GM13977 (cell line): ENCODE measurements around the gene MSLN.
A peak's percentile ranks its signal among the peaks of the same experiment; 100 is the strongest.

Source experiments
- DNase-seq: peaks from one replicate; pipeline ENCODE4 v3.0.0; 2012; ENCODE audit warnings: low spot score
- in situ Hi-C: fragments of 300-500 bp; cut with MboI; formaldehyde crosslinking; loops from one replicate; pipeline ENCODE4 v1.12.0; 2022; ENCODE audit warnings: low sequenced_read_pairs, low pct_unique_long_range_greater_than_20kb, mixed read lengths, inconsistent platforms; ENCODE audit not compliant: unreplicated experiment
- TF ChIP-seq, protein P1 (sequence below): IDR thresholded peaks from 2 replicates; pipeline ENCODE4 v1.5.1; 2012; ENCODE audit warnings: mild to moderate bottlenecking, control low read depth; ENCODE audit not compliant: insufficient read depth; ENCODE audit errors: extremely low read depth, missing control alignments

Gene MSLN

DNA sequence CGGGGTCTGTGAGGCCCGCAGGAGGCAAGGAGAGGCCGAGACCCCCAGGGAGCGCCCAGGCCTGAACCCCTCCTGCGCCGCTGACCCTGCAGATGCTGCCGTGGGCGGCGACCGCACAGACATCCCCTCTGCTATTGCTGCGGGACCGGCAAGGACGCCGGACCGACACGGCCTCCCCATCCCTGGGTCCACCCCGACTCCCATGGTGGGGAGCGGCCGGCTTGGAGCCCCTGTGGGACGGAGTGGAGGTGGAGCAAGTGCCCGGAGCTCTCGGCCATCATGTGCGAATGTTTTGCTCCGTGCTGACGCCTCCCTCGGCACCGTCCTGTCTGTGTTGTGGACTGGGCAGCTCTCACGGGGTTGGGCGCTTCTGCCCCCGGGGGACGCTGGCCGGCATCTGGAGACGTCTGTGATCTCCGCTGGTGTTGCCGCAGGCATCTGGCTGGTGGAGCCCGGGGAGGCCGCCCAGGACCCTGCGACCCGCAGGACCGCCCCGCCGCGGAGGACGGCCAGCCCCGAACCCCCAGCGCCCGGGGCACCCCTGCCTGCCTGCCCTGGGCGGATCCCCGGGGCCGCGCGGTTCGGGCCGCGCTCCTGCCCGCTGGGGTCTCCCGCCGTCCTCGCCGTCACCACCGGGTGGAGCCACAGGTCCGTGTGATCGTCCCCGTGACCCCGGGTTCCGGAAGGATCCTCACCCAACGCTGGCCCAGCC lies 52.8 kb downstream of the MSLN start:
- in situ Hi-C loops = loop anchor here (10.0 kb wide), 1 partner anchor 301 kb away; no protein-coding TSS in a partner anchor
- TF ChIP-seq, protein P1, sequence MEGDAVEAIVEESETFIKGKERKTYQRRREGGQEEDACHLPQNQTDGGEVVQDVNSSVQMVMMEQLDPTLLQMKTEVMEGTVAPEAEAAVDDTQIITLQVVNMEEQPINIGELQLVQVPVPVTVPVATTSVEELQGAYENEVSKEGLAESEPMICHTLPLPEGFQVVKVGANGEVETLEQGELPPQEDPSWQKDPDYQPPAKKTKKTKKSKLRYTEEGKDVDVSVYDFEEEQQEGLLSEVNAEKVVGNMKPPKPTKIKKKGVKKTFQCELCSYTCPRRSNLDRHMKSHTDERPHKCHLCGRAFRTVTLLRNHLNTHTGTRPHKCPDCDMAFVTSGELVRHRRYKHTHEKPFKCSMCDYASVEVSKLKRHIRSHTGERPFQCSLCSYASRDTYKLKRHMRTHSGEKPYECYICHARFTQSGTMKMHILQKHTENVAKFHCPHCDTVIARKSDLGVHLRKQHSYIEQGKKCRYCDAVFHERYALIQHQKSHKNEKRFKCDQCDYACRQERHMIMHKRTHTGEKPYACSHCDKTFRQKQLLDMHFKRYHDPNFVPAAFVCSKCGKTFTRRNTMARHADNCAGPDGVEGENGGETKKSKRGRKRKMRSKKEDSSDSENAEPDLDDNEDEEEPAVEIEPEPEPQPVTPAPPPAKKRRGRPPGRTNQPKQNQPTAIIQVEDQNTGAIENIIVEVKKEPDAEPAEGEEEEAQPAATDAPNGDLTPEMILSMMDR = peak; percentile 79
- peak; percentile 82 for DNase-seq

GRCh38 chr16:813916-814412 lies 53.4 kb downstream of the MSLN start:
- no peak for DNase-seq
- in situ Hi-C loops = loop anchor here (10.0 kb wide), 1 partner anchor 301 kb away; no protein-coding TSS in a partner anchor
- TF ChIP-seq, protein P1 = no peak

DNA sequence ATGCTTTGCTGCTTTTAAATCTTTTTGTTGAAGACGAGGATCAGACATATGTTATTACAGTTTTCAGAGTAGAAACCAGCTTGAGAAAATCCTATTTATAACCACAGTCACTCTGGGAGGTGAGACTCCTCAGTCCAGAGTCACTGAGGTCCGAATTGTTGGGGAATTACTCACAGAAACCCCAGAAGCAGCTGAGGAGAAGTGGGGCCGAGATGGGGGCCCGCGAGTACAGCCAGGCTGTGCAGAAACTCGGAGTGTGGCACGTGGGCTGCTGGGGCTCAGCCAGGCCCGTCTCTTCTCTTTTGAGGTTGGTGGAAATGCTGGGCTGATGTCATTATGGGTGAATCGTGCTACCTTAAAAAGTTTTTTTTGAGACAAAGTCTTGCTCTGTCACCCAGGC lies 54.4 kb downstream of the MSLN start:
- TF ChIP-seq, protein P1 = no peak
- DNase-seq = no peak
- in situ Hi-C loops = loop anchor here (10.0 kb wide), 1 partner anchor 300 kb away; no protein-coding TSS in a partner anchor

DNA sequence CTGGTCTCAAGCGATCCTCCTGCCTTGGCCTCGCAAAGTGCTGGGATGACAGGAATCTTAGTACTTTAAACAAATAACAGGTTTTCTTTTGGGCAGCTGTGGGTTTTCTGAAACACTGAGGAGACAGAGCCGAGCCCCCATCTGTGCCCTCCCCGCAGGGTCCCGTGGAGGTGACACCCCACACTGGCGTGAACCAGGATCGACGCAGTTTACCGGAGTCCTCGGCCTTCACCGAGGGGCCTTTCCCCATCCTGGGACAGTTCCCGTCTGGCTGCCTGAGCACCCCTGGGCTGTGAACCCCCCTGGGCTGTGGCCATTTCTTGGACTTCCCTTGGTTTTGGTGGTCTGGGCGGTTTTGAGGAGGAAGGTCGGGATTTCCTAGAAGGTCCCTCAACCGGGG lies 55.3 kb downstream of the MSLN start:
- in situ Hi-C loops = loop anchor here (10.0 kb wide), 1 partner anchor 299 kb away; no protein-coding TSS in a partner anchor
- TF ChIP-seq, protein P1 = no peak
- no peak for DNase-seq

DNA sequence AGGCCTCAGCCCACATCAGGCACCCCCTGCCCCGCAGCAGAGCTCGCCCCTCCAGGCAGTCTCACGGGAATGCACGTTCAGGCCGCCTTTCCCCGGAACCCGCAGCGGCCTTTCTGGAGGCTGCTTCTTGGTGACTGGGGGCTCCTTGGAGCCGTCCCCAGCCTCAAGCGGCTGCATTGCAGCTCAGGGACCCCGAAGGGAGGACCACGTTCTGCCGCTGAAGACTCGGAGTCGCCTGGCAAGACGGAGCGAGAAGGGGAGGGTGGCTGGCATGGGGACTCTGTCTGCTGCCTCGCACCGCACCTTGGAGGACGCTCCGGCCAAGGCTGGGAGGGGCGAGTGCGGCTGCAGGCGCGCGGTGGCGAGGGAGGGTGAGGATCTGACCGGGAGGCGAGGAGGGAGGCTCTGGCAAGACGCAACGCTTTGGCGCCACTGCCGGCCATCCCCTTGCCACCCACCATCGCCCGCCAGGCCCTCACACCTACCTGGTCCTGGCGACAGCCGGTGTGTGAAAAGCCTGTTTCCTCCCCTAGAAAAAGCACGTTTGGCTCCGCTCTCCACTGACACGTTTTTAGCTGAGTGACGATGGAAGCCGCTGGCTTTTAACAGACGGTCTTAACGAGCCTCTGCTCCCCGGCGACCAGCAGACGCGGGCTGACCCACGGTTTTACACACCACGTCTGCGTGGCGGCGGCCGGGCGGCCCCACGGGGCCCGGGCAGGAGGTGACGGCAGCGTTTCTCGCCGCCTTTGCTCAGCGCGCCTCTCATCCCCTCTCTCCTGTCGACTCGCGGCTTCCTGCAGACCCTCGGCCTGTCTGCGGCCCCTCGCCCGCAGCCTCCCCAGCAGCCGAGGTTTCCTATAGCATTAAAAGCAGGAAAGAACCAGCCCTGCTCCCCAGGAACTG lies 56.7 kb downstream of the MSLN start:
- in situ Hi-C loops = loop anchor here (10.0 kb wide), 1 partner anchor 298 kb away; no protein-coding TSS in a partner anchor

GRCh38 chr16:818132-818531 lies 57.6 kb downstream of the MSLN start:
- in situ Hi-C loops = loop anchor here (10.0 kb wide), 1 partner anchor 297 kb away; no protein-coding TSS in a partner anchor
- TF ChIP-seq, protein P1 = no peak

More for the DNA sequence above, 56.7 kb downstream of the MSLN start:
- TF ChIP-seq, protein P1 = no peak
- no peak for DNase-seq

More at GRCh38 chr16:818132-818531, 57.6 kb downstream of the MSLN start:
- no peak for DNase-seq
